ENCODE data around the gene FAM161B. TPM values are rescaled to one million over a fixed set of nuclear protein-coding genes. Genes with fewer than 3 reads are reported as not detected.

The FAM161B gene
- total RNA-seq, 2 experiments from 2014 or later, result 2.6 to 3.5 TPM

DNA sequence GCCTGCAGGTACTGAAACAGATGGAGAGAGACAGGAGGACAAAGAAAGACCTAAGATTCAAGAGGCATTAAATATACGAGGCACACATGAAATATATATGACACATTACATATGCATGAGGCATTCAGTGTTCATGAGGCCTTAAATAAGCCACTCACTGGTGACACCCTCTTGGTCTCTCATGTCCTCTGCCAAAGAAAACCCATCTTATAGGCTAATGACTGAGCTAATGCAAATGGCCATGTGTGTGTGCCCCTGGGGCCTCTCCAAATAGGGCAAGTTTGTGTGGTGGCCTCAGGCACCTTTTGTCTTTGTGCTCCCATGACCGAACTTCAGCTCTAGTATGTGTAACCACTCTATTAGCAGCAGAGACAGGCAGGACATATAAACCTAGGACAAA, 19.0 kb upstream of the FAM161B start:
- ATAC-seq (ENCODE audit: low read depth) (no peak), DNase-seq (no peak)
- Mint-ChIP-seq H3K27ac (no peak overlapping the region), H3K9me3 (no peaks in the 10 kb centered on the region), H3K4me1 (peaks cover 2% of the 10 kb centered on the region), H3K27me3 (no peaks in the 10 kb centered on the region), H3K4me3 (no peak overlapping the region), H3K36me3 (peaks cover 7% of the 10 kb centered on the region)
- POLR2A ChIA-PET, result no interaction called here

GRCh38 chr14:73965216-73965615, 15.3 kb upstream of the FAM161B start:
- ATAC-seq (ENCODE audit: low read depth) (no peak), DNase-seq (no peak)
- no peaks in the 10 kb centered on the region for H3K27me3 Mint-ChIP-seq
- POLR2A ChIA-PET, result no interaction called here
- H3K36me3 Mint-ChIP-seq, result peaks cover 16% of the 10 kb centered on the region
- peaks cover 4% of the 10 kb centered on the region for H3K4me1 Mint-ChIP-seq
- H3K4me3 Mint-ChIP-seq, result no peak overlapping the region
- H3K9me3 Mint-ChIP-seq, result no peaks in the 10 kb centered on the region
- no peak overlapping the region for H3K27ac Mint-ChIP-seq

- H3K9me3 Mint-ChIP-seq, result no peaks in the 10 kb centered on the region
- POLR2A ChIA-PET, result no interaction called here
- peaks cover 4% of the 10 kb centered on the region for H3K4me1 Mint-ChIP-seq
- DNase-seq, result no peak
- no peaks in the 10 kb centered on the region for H3K27me3 Mint-ChIP-seq
- no peak overlapping the region for H3K27ac Mint-ChIP-seq
- ATAC-seq (ENCODE audit: low read depth), result no peak
- no peak overlapping the region for H3K4me3 Mint-ChIP-seq
- H3K36me3 Mint-ChIP-seq, result peaks cover 13% of the 10 kb centered on the region
Measured at GRCh38 chr14:73961192-73961591, 11.3 kb upstream of the FAM161B start.

- POLR2A ChIA-PET, result interaction anchor here (0.9 kb wide), 2 partner anchors 9 to 11 kb away, joined by 3 to 4 read pairs; partner anchors contain the start of gene FAM161B
- Mint-ChIP-seq H3K4me3 (no peak overlapping the region), H3K27me3 (no peaks in the 10 kb centered on the region), H3K4me1 (peaks cover 4% of the 10 kb centered on the region), H3K27ac (no peak overlapping the region), H3K9me3 (no peaks in the 10 kb centered on the region), H3K36me3 (peaks cover 14% of the 10 kb centered on the region)
- DNase-seq (no peak), ATAC-seq (ENCODE audit: low read depth) (no peak)
Measured at GRCh38 chr14:73958591-73958990, 8.7 kb upstream of the FAM161B start.

DNA sequence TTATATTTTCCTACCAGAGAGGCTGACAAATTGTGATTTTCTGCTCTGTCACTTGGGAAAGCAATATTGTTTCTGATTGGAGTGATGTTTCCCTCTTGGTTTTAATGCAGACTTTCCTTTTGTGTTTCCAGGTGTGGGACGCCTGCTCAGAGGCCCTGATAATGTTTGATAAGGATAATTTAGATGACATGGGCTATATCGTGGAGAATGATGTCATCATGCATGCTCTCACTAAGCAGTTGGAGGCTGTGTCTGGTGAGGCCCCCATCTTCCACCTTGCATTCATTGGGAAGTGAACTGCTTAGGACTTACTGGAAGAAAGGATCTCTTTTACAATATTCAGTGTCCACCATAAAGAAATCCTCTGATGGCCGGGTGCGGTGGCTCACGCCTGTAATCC, 5.8 kb upstream of the FAM161B start:
- Mint-ChIP-seq H3K4me3 (no peak overlapping the region), H3K36me3 (peaks cover 4% of the 10 kb centered on the region), H3K9me3 (no peaks in the 10 kb centered on the region), H3K27me3 (no peaks in the 10 kb centered on the region), H3K4me1 (peaks cover 10% of the 10 kb centered on the region), H3K27ac (no peak overlapping the region)
- DNase-seq, result no peak
- POLR2A ChIA-PET, result no interaction called here
- ATAC-seq (ENCODE audit: low read depth), result no peak

DNA sequence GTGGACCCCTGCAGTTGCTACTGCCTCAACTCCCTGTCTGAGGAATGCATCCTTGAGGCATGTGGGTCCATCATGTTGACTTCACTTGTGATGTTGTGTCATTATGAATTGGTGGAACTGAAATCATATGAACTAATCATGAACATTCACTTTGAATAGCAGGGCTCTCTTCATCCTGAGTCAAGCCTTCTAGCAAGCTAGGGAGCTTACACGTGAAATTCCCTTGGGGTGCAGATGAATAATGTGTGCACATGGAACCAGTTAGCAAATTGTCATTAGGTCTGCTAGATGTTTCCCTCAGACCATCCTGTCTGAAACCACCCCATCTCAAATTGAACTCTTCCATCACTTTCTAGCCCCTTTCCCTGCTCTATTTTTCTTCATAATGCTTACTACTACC, 3.8 kb upstream of the FAM161B start:
- Mint-ChIP-seq H3K9me3 (no peaks in the 10 kb centered on the region), H3K27ac (no peak overlapping the region), H3K27me3 (no peaks in the 10 kb centered on the region), H3K4me1 (peaks cover 12% of the 10 kb centered on the region), H3K36me3 (peaks cover 3% of the 10 kb centered on the region), H3K4me3 (no peak overlapping the region)
- no peak for ATAC-seq (ENCODE audit: low read depth)
- POLR2A ChIA-PET, result no interaction called here
- DNase-seq, result no peak

GRCh38 chr14:73945159-73945670, 4.7 kb downstream of the FAM161B start:
- ATAC-seq (ENCODE audit: low read depth), result no peak
- no peak overlapping the region for H3K4me3 Mint-ChIP-seq
- no peak overlapping the region for H3K27ac Mint-ChIP-seq
- DNase-seq, result no peak
- H3K27me3 Mint-ChIP-seq, result no peaks in the 10 kb centered on the region
- POLR2A ChIA-PET, result no interaction called here
- H3K4me1 Mint-ChIP-seq, result peaks cover 8% of the 10 kb centered on the region
- H3K36me3 Mint-ChIP-seq, result no peaks in the 10 kb centered on the region
- H3K9me3 Mint-ChIP-seq, result no peaks in the 10 kb centered on the region

DNA sequence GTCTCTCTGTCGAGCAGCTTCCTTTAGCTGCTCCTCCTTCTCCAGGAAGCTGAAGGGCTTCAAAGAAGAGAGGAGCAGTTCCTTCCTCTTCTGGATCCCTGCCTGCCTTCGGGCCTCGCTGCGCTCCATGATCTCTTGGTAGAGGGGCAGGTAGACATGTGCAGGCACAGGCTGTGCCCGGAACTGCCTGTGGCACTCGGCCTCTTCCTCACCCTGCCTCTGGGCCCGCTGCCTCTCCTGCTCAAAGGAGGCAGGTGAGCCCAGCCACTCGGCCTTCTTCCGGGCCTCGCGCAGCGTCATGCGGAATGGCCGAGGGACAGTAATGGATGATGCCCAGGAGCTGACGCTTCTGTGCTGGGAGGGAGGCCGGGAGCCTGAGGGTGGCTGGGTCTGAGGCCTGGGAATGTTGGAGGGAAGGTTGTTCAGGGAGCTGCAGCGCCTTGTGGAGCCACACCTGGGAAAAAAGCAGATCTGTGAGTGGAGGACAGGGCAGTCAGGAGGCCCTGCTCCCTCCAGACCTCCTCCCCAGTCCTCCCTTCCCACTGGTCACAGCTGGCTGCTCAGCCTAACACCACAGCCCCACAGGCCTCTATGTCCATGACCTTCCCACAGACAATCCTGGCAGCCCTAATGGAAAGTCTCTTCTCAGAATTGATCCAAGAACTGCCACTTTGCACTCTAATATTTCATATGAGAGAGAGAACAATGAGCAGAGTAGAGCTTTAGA, 5.3 kb downstream of the FAM161B start:
- Mint-ChIP-seq H3K27me3 (no peaks in the 10 kb centered on the region), H3K9me3 (no peaks in the 10 kb centered on the region), H3K4me3 (no peak overlapping the region), H3K4me1 (peaks cover 8% of the 10 kb centered on the region), H3K27ac (no peak overlapping the region), H3K36me3 (no peaks in the 10 kb centered on the region)
- ATAC-seq (ENCODE audit: low read depth) (no peak), DNase-seq (no peak)
- POLR2A ChIA-PET, result no interaction called here

DNA sequence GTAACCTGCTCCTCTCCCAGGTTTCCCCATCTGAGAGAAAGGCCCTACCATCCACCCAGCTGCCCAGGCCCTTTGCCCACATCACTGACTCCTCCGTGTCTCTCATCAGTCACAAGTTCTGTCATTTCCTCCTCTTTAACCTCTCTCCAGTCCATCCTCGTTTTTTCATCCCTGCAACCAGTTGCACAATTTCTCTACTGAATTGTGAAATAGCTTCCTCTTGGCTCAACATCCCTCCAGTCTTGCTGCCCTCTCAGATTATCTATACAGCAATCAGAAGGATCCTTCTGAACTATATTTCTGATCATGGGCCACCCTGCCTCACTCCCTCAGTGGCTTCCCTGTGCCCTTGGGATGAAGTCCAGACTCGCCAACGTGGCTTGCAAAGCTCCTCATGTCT, 6.8 kb downstream of the FAM161B start:
- no peak for ATAC-seq (ENCODE audit: low read depth)
- no peaks in the 10 kb centered on the region for H3K36me3 Mint-ChIP-seq
- H3K4me3 Mint-ChIP-seq, result no peak overlapping the region
- no peaks in the 10 kb centered on the region for H3K9me3 Mint-ChIP-seq
- H3K27me3 Mint-ChIP-seq, result no peaks in the 10 kb centered on the region
- DNase-seq, result no peak
- H3K27ac Mint-ChIP-seq, result peak overlapping the region; percentile 9
- POLR2A ChIA-PET, result interaction anchor here (0.6 kb wide), 1 partner anchor 1999 kb away, joined by 4 read pairs; no protein-coding TSS in a partner anchor
- peaks cover 6% of the 10 kb centered on the region for H3K4me1 Mint-ChIP-seq

DNA sequence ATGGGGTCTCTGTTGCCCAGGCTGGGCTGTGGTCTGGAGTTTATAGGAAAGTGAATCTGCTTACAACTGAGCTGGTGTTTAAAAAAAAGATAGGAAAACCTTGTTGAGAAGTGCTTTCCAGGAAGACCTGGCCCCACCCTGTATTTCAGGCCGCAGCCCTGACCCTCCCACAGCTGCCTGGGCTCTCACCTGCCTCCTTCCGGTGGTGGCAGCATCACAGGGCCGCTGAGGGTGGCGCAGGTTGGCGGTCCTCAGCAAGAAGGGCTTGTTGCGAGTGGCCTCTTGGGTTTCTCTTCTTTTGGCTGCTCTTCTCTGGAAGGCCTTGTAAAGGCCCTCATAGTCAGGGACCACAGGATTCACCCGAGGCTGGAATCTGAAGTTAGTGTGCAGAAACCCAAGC, 7.7 kb downstream of the FAM161B start:
- no peaks in the 10 kb centered on the region for H3K9me3 Mint-ChIP-seq
- no peak for DNase-seq
- POLR2A ChIA-PET, result interaction anchor here (0.6 kb wide), 1 partner anchor 77 kb away, joined by 3 read pairs; the partner anchor contains the start of genes BBOF1 and ENTPD5
- H3K27me3 Mint-ChIP-seq, result no peaks in the 10 kb centered on the region
- no peak overlapping the region for H3K4me3 Mint-ChIP-seq
- ATAC-seq (ENCODE audit: low read depth), result no peak
- H3K27ac Mint-ChIP-seq, result no peak overlapping the region
- no peaks in the 10 kb centered on the region for H3K36me3 Mint-ChIP-seq
- peaks cover 6% of the 10 kb centered on the region for H3K4me1 Mint-ChIP-seq

DNA sequence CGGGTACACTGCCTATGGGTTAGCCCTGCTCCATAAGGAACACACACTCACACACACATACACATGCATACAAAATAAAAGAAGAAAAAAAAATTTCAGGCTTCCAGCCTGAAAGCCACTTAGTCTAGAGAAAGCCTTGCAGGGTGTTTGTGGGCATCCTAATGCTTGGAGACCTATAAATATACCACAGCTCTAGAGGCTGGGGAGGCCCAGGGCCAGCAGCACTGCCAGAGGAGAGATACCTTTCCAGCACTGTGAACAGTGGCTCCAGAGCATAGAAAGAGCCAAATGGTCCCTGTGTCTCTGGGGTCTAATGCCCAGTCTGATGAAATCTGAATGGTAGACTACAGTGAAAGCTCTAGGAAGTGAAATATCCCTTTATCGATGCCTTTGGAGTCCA, 12.9 kb downstream of the FAM161B start:
- Mint-ChIP-seq H3K36me3 (peaks cover 12% of the 10 kb centered on the region), H3K4me1 (no peaks in the 10 kb centered on the region), H3K27ac (no peak overlapping the region), H3K9me3 (no peaks in the 10 kb centered on the region), H3K27me3 (no peaks in the 10 kb centered on the region), H3K4me3 (no peak overlapping the region)
- DNase-seq (no peak), ATAC-seq (ENCODE audit: low read depth) (no peak)
- POLR2A ChIA-PET, result no interaction called here

DNA sequence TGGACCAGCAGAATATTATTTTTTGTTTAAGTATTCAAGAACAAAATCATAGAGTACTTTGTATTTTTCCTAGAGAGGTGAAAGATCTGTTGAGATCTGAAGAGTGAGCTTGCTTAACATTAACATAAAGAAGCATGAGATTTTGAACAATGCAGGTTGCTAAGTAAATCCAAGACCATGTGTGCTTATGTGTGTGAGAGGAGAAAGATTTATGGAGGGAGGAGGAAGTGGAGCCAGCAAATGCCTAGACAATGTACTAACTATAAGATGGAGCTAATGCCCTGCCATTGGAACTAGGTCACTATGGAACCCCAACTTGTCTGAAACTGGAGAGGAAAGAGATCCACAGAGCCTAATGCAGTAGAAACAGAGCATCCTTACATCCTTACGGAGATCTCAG, 13.3 kb downstream of the FAM161B start:
- Mint-ChIP-seq H3K4me1 (peaks cover under 1% of the 10 kb centered on the region), H3K4me3 (no peak overlapping the region), H3K9me3 (no peaks in the 10 kb centered on the region), H3K27ac (no peak overlapping the region), H3K27me3 (no peaks in the 10 kb centered on the region), H3K36me3 (peaks cover 15% of the 10 kb centered on the region)
- no peak for DNase-seq
- ATAC-seq (ENCODE audit: low read depth), result no peak
- POLR2A ChIA-PET, result no interaction called here

GRCh38 chr14:73935666-73936065, 14.2 kb downstream of the FAM161B start:
- H3K36me3 Mint-ChIP-seq, result peaks cover 22% of the 10 kb centered on the region
- ATAC-seq (ENCODE audit: low read depth) (no peak), DNase-seq (no peak)
- no peaks in the 10 kb centered on the region for H3K9me3 Mint-ChIP-seq
- H3K27ac Mint-ChIP-seq, result no peak overlapping the region
- no peaks in the 10 kb centered on the region for H3K27me3 Mint-ChIP-seq
- H3K4me3 Mint-ChIP-seq, result no peak overlapping the region
- POLR2A ChIA-PET, result no interaction called here
- peaks cover 7% of the 10 kb centered on the region for H3K4me1 Mint-ChIP-seq

GRCh38 chr14:73924337-73924736, 25.6 kb downstream of the FAM161B start:
- ATAC-seq (ENCODE audit: low read depth) (no peak), DNase-seq (no peak)
- POLR2A ChIA-PET, result no interaction called here
- no peaks in the 10 kb centered on the region for H3K27me3 Mint-ChIP-seq
- no peak overlapping the region for H3K27ac Mint-ChIP-seq
- H3K4me1 Mint-ChIP-seq, result peaks cover 3% of the 10 kb centered on the region
- no peak overlapping the region for H3K4me3 Mint-ChIP-seq
- H3K9me3 Mint-ChIP-seq, result no peaks in the 10 kb centered on the region
- H3K36me3 Mint-ChIP-seq, result peaks cover 35% of the 10 kb centered on the region
